ENCODE data around the gene SELPLG. TPM values are rescaled to one million over a fixed set of nuclear protein-coding genes. Genes with fewer than 3 reads are reported as not detected.
A peak's percentile ranks its signal among the peaks of the same experiment; 100 is the strongest.

SELPLG gene
- total RNA-seq, 4 donors from 2014 or later = 2.5 to 10.1 (median 5.6) TPM

DNA sequence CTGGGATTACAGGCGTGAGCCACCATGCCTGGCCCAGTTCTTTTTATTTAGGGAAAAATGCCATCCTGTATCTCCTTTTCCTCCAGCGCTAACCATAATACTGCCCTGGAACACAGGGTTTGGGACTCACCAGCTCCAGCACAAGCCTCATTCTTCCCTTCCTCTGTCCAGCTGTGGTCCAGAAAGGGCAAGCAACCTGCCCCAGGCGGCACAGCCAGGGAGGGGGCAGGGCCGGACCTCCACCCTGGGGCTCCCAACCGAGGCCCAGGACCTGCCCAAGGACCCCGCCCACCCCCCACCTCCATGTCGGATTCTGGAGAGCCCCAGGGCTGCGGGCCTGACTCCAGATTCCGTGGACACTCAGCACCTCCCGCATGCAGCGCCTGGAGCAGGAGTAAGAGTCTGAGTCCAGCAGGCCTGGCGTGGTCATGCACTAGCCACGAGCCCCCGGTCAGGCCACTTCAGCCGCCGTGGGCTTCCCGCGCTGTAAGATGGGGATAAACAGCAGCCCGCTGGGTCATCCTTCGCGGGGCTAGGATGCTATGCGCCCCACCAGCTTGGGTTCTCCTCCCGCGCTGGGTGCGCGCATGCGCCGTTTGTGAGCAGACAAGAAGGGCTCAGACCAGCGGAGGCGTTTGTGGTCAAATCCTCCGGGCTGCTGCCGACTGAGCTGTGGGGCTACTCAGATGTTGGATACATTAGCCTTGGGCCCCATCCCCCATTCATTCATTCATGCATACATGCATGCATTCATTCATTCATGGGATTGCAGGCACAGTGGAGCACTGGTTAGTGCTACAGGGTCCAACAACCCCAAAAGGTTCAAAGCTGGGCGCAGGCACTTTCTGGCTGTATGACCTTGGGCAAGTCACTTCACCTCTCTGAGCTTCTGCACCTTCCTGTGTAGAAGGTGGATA is 52.1 kb downstream of the SELPLG start:
- TF ChIP-seq, protein P1, sequence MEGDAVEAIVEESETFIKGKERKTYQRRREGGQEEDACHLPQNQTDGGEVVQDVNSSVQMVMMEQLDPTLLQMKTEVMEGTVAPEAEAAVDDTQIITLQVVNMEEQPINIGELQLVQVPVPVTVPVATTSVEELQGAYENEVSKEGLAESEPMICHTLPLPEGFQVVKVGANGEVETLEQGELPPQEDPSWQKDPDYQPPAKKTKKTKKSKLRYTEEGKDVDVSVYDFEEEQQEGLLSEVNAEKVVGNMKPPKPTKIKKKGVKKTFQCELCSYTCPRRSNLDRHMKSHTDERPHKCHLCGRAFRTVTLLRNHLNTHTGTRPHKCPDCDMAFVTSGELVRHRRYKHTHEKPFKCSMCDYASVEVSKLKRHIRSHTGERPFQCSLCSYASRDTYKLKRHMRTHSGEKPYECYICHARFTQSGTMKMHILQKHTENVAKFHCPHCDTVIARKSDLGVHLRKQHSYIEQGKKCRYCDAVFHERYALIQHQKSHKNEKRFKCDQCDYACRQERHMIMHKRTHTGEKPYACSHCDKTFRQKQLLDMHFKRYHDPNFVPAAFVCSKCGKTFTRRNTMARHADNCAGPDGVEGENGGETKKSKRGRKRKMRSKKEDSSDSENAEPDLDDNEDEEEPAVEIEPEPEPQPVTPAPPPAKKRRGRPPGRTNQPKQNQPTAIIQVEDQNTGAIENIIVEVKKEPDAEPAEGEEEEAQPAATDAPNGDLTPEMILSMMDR (IDR thresholded peaks at IDR 0.05) = no peak
- no peak for TF ChIP-seq POLR2A (IDR thresholded peaks at IDR 0.05)
- H3K4me3 ChIP-seq = no peak overlapping the region
- intact Hi-C loops (cut with DNase I) = no loop called here
- no peaks in the 10 kb centered on the region for H3K36me3 ChIP-seq
- H3K27me3 ChIP-seq = no peaks in the 10 kb centered on the region
- H3K4me1 ChIP-seq = peaks cover 0 to 8% (median 0%) of the 10 kb centered on the region in 3 donors
- H3K9me3 ChIP-seq = no peaks in the 10 kb centered on the region
- 94 to 96% methylated on average over 5 to 13 of the region's 33 CpGs for WGBS, 2 donors
- peak overlapping the region in 2 of 4 donors; percentile 59 to 63 for H3K27ac ChIP-seq
- DNase-seq = no peak

GRCh38 chr12:108580531-108580930 is 53.2 kb downstream of the SELPLG start:
- no peaks in the 10 kb centered on the region for H3K9me3 ChIP-seq
- H3K4me3 ChIP-seq = no peak overlapping the region
- peak overlapping the region in 1 of 4 donors; percentile 59 for H3K27ac ChIP-seq
- H3K36me3 ChIP-seq = no peaks in the 10 kb centered on the region
- intact Hi-C loops (cut with DNase I) = no loop called here
- 63 to 73% methylated on average over 2 to 3 of the region's 3 CpGs for WGBS, 2 donors
- TF ChIP-seq POLR2A (IDR thresholded peaks at IDR 0.05) = no peak
- TF ChIP-seq, protein P1 (IDR thresholded peaks at IDR 0.05) = no peak
- H3K4me1 ChIP-seq = peaks cover 0 to 8% (median 0%) of the 10 kb centered on the region in 3 donors
- DNase-seq = no peak
- no peaks in the 10 kb centered on the region for H3K27me3 ChIP-seq

DNA sequence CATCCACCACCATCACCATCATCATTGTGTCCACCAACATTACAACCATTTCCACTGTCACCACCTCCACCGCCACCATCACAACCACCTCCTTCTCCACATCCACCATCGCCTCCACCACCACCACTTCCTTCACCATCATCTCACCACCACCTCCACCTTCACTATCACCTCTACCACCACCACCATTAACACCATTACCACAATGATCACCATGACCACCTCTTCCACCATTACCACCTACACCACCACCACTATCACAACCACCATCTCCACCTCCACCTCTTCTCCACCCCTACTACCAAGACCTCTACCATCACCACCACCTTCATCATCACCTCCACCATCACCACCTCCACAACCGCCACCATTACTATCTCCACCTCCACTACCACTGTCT is 54.9 kb downstream of the SELPLG start:
- H3K27ac ChIP-seq = peak overlapping the region in 1 of 4 donors; percentile 34
- 91 to 93% methylated on average over 3 of the region's 3 CpGs for WGBS, 2 donors
- no peak for TF ChIP-seq POLR2A (IDR thresholded peaks at IDR 0.05)
- TF ChIP-seq, protein P1 (IDR thresholded peaks at IDR 0.05) = no peak

GRCh38 chr12:108578264-108578663 is 55.4 kb downstream of the SELPLG start:
- H3K27ac ChIP-seq = no peak overlapping the region
- 92 to 94% methylated on average over 2 of the region's 2 CpGs for WGBS, 2 donors
- H3K27me3 ChIP-seq = no peaks in the 10 kb centered on the region
- H3K4me3 ChIP-seq = no peak overlapping the region
- intact Hi-C loops (cut with DNase I) = loop anchor here (10.0 kb wide), 1 partner anchor 287 kb away; no protein-coding TSS in a partner anchor
- H3K4me1 ChIP-seq = peaks cover 0 to 8% (median 0%) of the 10 kb centered on the region in 3 donors
- no peaks in the 10 kb centered on the region for H3K9me3 ChIP-seq
- H3K36me3 ChIP-seq = no peaks in the 10 kb centered on the region
- no peak for DNase-seq
- no peak for TF ChIP-seq POLR2A (IDR thresholded peaks at IDR 0.05)

More for the DNA sequence above, 54.9 kb downstream of the SELPLG start:
- no peaks in the 10 kb centered on the region for H3K27me3 ChIP-seq
- H3K36me3 ChIP-seq = no peaks in the 10 kb centered on the region
- no peaks in the 10 kb centered on the region for H3K9me3 ChIP-seq
- DNase-seq = no peak
- peaks cover 0 to 8% (median 0%) of the 10 kb centered on the region in 3 donors for H3K4me1 ChIP-seq
- intact Hi-C loops (cut with DNase I) = loop anchor here (10.0 kb wide), 1 partner anchor 286 kb away; no protein-coding TSS in a partner anchor
- H3K4me3 ChIP-seq = no peak overlapping the region

DNA sequence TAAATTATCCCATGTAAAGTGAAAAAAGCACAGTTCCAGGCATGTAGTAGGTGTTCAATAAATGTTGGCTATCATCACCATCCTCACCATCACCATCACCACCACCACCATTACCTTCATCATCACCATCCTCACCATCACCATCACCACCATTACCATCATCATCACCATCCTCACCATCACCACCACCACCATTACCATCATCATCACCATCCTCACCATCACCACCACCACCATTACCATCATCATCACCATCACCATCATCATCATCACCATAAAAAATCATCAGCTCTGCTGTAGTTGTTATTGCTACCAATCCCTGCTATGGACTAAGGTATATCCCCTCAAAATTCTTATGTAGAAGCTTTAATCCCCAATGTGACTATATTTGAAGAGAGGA is 56.2 kb downstream of the SELPLG start:
- H3K9me3 ChIP-seq = no peaks in the 10 kb centered on the region
- intact Hi-C loops (cut with DNase I) = loop anchor here (10.0 kb wide), 1 partner anchor 287 kb away; no protein-coding TSS in a partner anchor
- H3K4me1 ChIP-seq = peaks cover 0 to 8% (median 0%) of the 10 kb centered on the region in 3 donors
- TF ChIP-seq POLR2A (IDR thresholded peaks at IDR 0.05) = no peak
- TF ChIP-seq, protein P1 (IDR thresholded peaks at IDR 0.05) = no peak
- no peaks in the 10 kb centered on the region for H3K36me3 ChIP-seq
- H3K4me3 ChIP-seq = no peak overlapping the region
- no peak for DNase-seq
- no peak overlapping the region for H3K27ac ChIP-seq
- no peaks in the 10 kb centered on the region for H3K27me3 ChIP-seq
